Left hindlimb (tissue), 1 donor: ENCODE results near the gene CFD.
"Not testable (repeated sequence)": the region's sequence is repeated elsewhere in the genome, so short reads cannot be mapped to it uniquely, and the experiment has no call there.

Experiments
- DNase-seq: peaks from one replicate; pipeline ENCODE4 v3.0.0-alpha.2; 2018

CFD gene

GRCh38 chr19:858868-859843, at the start of gene CFD:
TSS of gene CFD (plus strand) at chr19:859664. CDS start at chr19:859690, 26 bp downstream.
- DNase-seq, result no peak

- peak; percentile 34 for DNase-seq
Measured at GRCh38 chr19:810077-810855, 49.2 kb upstream of the CFD start.

GRCh38 chr19:810883-811489, 48.5 kb upstream of the CFD start:
- DNase-seq, result peak; percentile 29

- DNase-seq, result no peak
Measured at GRCh38 chr19:811506-812048, 47.9 kb upstream of the CFD start.

- no peak for DNase-seq
Measured at GRCh38 chr19:812049-812746, 47.3 kb upstream of the CFD start.

- no peak for DNase-seq
Measured at GRCh38 chr19:812747-813218, 46.7 kb upstream of the CFD start.

- DNase-seq, result no peak
Measured at GRCh38 chr19:813219-814151, 46.0 kb upstream of the CFD start.

- DNase-seq, result no peak
Measured at GRCh38 chr19:814152-815078, 45.0 kb upstream of the CFD start.

GRCh38 chr19:815079-815774, 44.2 kb upstream of the CFD start:
- no peak for DNase-seq

GRCh38 chr19:815775-816499, 43.5 kb upstream of the CFD start:
- DNase-seq, result no peak

GRCh38 chr19:816500-816857, 43.0 kb upstream of the CFD start:
- DNase-seq, result no peak

GRCh38 chr19:820212-820611, 39.3 kb upstream of the CFD start:
- DNase-seq, result not testable (repeated sequence)

GRCh38 chr19:821231-821824, 38.1 kb upstream of the CFD start:
- DNase-seq, result no peak

- DNase-seq, result peak; percentile 28
Measured at GRCh38 chr19:821825-822503, 37.5 kb upstream of the CFD start, which contains the start of gene PLPPR3. TSS of gene PLPPR3 (minus strand) at chr19:821955. CDS start at chr19:821559, 396 bp downstream.

- peak; percentile 15 for DNase-seq
Measured at GRCh38 chr19:823565-824121, 35.8 kb upstream of the CFD start.

GRCh38 chr19:824885-825284, 34.6 kb upstream of the CFD start:
- no peak for DNase-seq
